WTC11 (cell line): ENCODE results near the gene TPK1.

ENCODE experiments used
- ETV6 ChIP-seq: sonication (generic); formaldehyde crosslinking; IDR thresholded peaks from 2 replicates; pipeline ENCODE4 v1.8.1; 2022; ENCODE audit warnings: mild to moderate bottlenecking, missing genetic modification reagents
- SP1 ChIP-seq: sonication (generic); formaldehyde crosslinking; conservative IDR thresholded peaks from 2 replicates; pipeline ENCODE4 v1.8.1; 2022; ENCODE audit warnings: missing genetic modification reagents
- TF ChIP-seq, protein P1 (sequence below): fragments of 200-600 bp; IDR thresholded peaks from 2 replicates; pipeline ENCODE4 v1.8.0; 2022; ENCODE audit warnings: antibody characterized with exemption

DNA sequence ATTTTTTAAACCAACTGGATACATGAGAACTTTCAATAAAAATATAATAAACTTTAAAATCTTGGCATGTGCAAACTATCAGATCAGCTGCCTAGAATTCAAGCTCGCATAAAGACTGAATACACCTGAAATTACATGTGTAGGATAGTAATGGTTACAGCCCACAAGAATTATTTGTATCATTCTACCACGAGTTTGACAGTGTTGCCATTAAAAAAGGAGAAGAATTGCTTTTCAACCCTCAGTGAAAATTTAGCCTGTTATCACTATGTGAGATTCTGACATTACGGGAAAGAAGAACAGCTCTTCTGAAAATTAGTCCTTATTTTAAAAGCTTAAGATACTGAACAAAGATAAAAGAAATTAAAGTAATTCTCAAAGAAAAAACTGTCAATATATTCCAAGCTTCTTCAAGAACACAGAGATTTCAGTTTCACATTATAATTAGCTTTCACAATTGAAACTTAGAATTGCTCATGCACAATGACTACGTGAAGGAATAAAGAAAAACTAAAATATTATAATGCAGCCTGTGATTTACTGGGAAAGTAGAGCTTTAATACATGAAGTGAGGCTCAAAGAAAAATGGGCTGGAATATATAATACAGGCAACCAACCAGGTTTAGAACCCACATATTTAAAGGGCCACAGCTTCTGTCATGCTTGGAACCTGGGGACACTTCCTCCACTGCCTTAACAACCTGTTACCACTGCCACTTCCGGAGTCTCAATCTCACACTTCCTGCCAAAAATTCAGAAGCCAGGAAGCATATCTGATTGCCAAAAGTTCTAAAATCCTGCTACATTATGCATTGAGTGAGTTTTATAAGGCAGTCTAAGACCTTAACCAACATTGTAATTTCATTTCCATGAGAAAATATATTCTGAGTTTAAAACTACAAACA, 23.2 kb downstream of the TPK1 start:
- TF ChIP-seq, protein P1, sequence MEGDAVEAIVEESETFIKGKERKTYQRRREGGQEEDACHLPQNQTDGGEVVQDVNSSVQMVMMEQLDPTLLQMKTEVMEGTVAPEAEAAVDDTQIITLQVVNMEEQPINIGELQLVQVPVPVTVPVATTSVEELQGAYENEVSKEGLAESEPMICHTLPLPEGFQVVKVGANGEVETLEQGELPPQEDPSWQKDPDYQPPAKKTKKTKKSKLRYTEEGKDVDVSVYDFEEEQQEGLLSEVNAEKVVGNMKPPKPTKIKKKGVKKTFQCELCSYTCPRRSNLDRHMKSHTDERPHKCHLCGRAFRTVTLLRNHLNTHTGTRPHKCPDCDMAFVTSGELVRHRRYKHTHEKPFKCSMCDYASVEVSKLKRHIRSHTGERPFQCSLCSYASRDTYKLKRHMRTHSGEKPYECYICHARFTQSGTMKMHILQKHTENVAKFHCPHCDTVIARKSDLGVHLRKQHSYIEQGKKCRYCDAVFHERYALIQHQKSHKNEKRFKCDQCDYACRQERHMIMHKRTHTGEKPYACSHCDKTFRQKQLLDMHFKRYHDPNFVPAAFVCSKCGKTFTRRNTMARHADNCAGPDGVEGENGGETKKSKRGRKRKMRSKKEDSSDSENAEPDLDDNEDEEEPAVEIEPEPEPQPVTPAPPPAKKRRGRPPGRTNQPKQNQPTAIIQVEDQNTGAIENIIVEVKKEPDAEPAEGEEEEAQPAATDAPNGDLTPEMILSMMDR, result no peak
- no peak for TF ChIP-seq ETV6
- TF ChIP-seq SP1 (CRISPR knock-in tag), result no peak
